Activated CD4-positive, CD25-positive, alpha-beta regulatory T cell treated with anti-CD3 and anti-CD28 coated beads, Interleukin-2, amount 50 U/mL, for 16 hours (primary cell): ENCODE data around the gene CCDC138.

Experiments
- DNase-seq: peaks from one replicate; pipeline ENCODE4 v3.0.0-alpha.2; 2020; ENCODE audit warnings: low read depth, low spot score

The CCDC138 gene

GRCh38 chr2:108894766-108895165 is 108.2 kb downstream of the CCDC138 start:
- no peak for DNase-seq

- no peak for DNase-seq
These were observed 108.6 kb downstream of the CCDC138 start for GRCh38 chr2:108895188-108895587.

- no peak for DNase-seq
These were observed 110.2 kb downstream of the CCDC138 start for GRCh38 chr2:108896741-108897140.

GRCh38 chr2:108898315-108899082 is 111.9 kb downstream of the CCDC138 start:
- no peak for DNase-seq

GRCh38 chr2:108904680-108905079 is 118.1 kb downstream of the CCDC138 start:
- DNase-seq, result no peak

GRCh38 chr2:108905176-108905575 is 118.6 kb downstream of the CCDC138 start:
- DNase-seq, result no peak

- DNase-seq, result no peak
These were observed 119.3 kb downstream of the CCDC138 start for GRCh38 chr2:108905906-108906305.

GRCh38 chr2:108906403-108907077 is 120.0 kb downstream of the CCDC138 start:
- no peak for DNase-seq

GRCh38 chr2:108907822-108908712 is 121.5 kb downstream of the CCDC138 start:
- DNase-seq, result no peak

GRCh38 chr2:108908713-108909070 is 122.1 kb downstream of the CCDC138 start:
- no peak for DNase-seq

- no peak for DNase-seq
These were observed 122.8 kb downstream of the CCDC138 start for GRCh38 chr2:108909275-108909823.

- DNase-seq, result no peak
These were observed 123.5 kb downstream of the CCDC138 start for GRCh38 chr2:108910011-108910431.

- no peak for DNase-seq
These were observed 124.2 kb downstream of the CCDC138 start for GRCh38 chr2:108910541-108911396.

GRCh38 chr2:108911401-108911800 is 124.8 kb downstream of the CCDC138 start:
- no peak for DNase-seq

- no peak for DNase-seq
These were observed 125.4 kb downstream of the CCDC138 start for GRCh38 chr2:108911807-108912628.

GRCh38 chr2:108912629-108912902 is 126.0 kb downstream of the CCDC138 start:
- DNase-seq, result no peak

GRCh38 chr2:108916122-108916795 is 129.7 kb downstream of the CCDC138 start:
- DNase-seq, result no peak

GRCh38 chr2:108916796-108917421 is 130.3 kb downstream of the CCDC138 start:
- no peak for DNase-seq

- no peak for DNase-seq
These were observed 131.0 kb downstream of the CCDC138 start for GRCh38 chr2:108917526-108917925.
